Stimulated activated CD8-positive, alpha-beta memory T cell treated with anti-CD3 and anti-CD28 coated beads, Interleukin-12 subunit alpha, Interleukin-12 subunit beta, amount 100 ng/mL, for 4 hours (primary cell): ENCODE results near the gene SVOPL.

Experiments used
- DNase-seq: peaks from one replicate; pipeline ENCODE4 v3.0.0-alpha.2; 2020; ENCODE audit warnings: low read depth

SVOPL gene

GRCh38 chr7:138661069-138661635 is 40.0 kb downstream of the SVOPL start:
- DNase-seq, result no peak

GRCh38 chr7:138658889-138659288 is 42.3 kb downstream of the SVOPL start:
- DNase-seq, result no peak

- DNase-seq, result no peak
Observed at GRCh38 chr7:138657854-138658386, 43.2 kb downstream of the SVOPL start.

- no peak for DNase-seq
Observed at GRCh38 chr7:138656952-138657351, 44.2 kb downstream of the SVOPL start.

GRCh38 chr7:138654616-138655015 is 46.5 kb downstream of the SVOPL start:
- no peak for DNase-seq

GRCh38 chr7:138649506-138649905 is 51.7 kb downstream of the SVOPL start:
- DNase-seq, result no peak

- DNase-seq, result no peak
Observed at GRCh38 chr7:138645284-138645683, 55.9 kb downstream of the SVOPL start.

- no peak for DNase-seq
Observed at GRCh38 chr7:138632826-138633602, 68.1 kb downstream of the SVOPL start.

- no peak for DNase-seq
Observed at GRCh38 chr7:138632384-138632783, 68.8 kb downstream of the SVOPL start.

GRCh38 chr7:138630059-138630610 is 71.0 kb downstream of the SVOPL start:
- DNase-seq, result no peak

- DNase-seq, result no peak
Observed at GRCh38 chr7:138627361-138627760, 73.8 kb downstream of the SVOPL start.

GRCh38 chr7:138626846-138627245 is 74.3 kb downstream of the SVOPL start:
- DNase-seq, result no peak

- no peak for DNase-seq
Observed at GRCh38 chr7:138625849-138626230, 75.3 kb downstream of the SVOPL start.

- DNase-seq, result no peak
Observed at GRCh38 chr7:138625084-138625848, 75.9 kb downstream of the SVOPL start.

- DNase-seq, result no peak
Observed at GRCh38 chr7:138622841-138623240, 78.3 kb downstream of the SVOPL start.

GRCh38 chr7:138618933-138619332 is 82.2 kb downstream of the SVOPL start:
- DNase-seq, result no peak

GRCh38 chr7:138618506-138618905 is 82.7 kb downstream of the SVOPL start:
- no peak for DNase-seq

GRCh38 chr7:138616085-138616484 is 85.1 kb downstream of the SVOPL start:
- no peak for DNase-seq

- no peak for DNase-seq
Observed at GRCh38 chr7:138613630-138614029, 87.5 kb downstream of the SVOPL start.

GRCh38 chr7:138610671-138611170 is 90.4 kb downstream of the SVOPL start:
- no peak for DNase-seq

- DNase-seq, result no peak
Observed at GRCh38 chr7:138608275-138608674, 92.9 kb downstream of the SVOPL start.
